Kidney (tissue), 14 donors: ENCODE measurements around the gene SNX2. TPM values are rescaled to one million over a fixed set of nuclear protein-coding genes. Genes with fewer than 3 reads are reported as not detected.

Experiments
- DNase-seq, 5 donors: peaks; one replicate each; pipeline ENCODE4 v3.0.0-alpha.2; 2013 to 2020
- FAIRE-seq: peaks from 2 replicates; lab custom pipeline; 2012; peaks lifted over from hg19 to GRCh38; lab: Jason Lieb, UNC
- H3K27ac ChIP-seq, 2 donors: one replicate each; pipeline ENCODE4 v1.7.0; 2013; ENCODE audit warnings: low read depth in 2 of 2, low read length in 2 of 2, inconsistent platforms in 1 of 2
- H3K27me3 ChIP-seq: one replicate; pipeline ENCODE4 v1.7.1; 2013; ENCODE audit warnings: low read length, inconsistent platforms; ENCODE audit not compliant: control insufficient read depth, insufficient read depth
- H3K36me3 ChIP-seq, 3 donors: one replicate each; pipeline versions ENCODE4 v1.7.0 to v1.7.1; 2013; ENCODE audit warnings: low read length in 3 of 3, control low read depth in 1 of 3, inconsistent platforms in 1 of 3; ENCODE audit not compliant: insufficient read depth in 3 of 3, control insufficient read depth in 2 of 3
- H3K4me1 ChIP-seq, 3 donors: one replicate each; pipeline versions ENCODE4 v1.7.0 to v1.7.1; 2013; ENCODE audit warnings: low read length in 3 of 3, inconsistent platforms in 1 of 3, low read depth in 1 of 3; ENCODE audit not compliant: control insufficient read depth in 2 of 3, insufficient read depth in 2 of 3
- H3K4me3 ChIP-seq, 3 donors: one replicate each; pipeline versions ENCODE4 v1.7.0 to v1.8.1; 2013; ENCODE audit warnings: low read length in 3 of 3, control low read depth in 1 of 3, inconsistent platforms in 1 of 3
- H3K9ac ChIP-seq, 3 donors: one replicate each; pipeline versions ENCODE4 v1.7.0 to v1.7.1; 2013; ENCODE audit warnings: low read length in 3 of 3, control low read depth in 1 of 3, inconsistent platforms in 1 of 3
- H3K9me3 ChIP-seq, 3 donors: one replicate each; pipeline versions ENCODE4 v1.7.0 to v1.7.1; 2013; ENCODE audit warnings: low read length in 3 of 3, control low read depth in 1 of 3, inconsistent platforms in 1 of 3; ENCODE audit not compliant: control insufficient read depth in 2 of 3, insufficient read depth in 1 of 3
- CTCF ChIP-seq: IDR thresholded peaks from 3 replicates; pipeline ENCODE4 v1.5.1; 2012; ENCODE audit warnings: mild to moderate bottlenecking, moderate library complexity, borderline replicate concordance; ENCODE audit not compliant: insufficient read depth; ENCODE audit errors: extremely low read depth
- intact Hi-C: fragments of 100-400 bp; cut with DNase I; formaldehyde crosslinking; loops from one replicate; pipeline ENCODE4 v1.11.1; 2022
- polyA plus RNA-seq: library from polyadenylated mRNA; stranded (reverse); fragments of 350-450 nt; fragmentation: Illumina TruSeq; extraction: RNeasy Lipid Tissue Mini Kit (QIAGEN cat#74804); gene quantifications from one replicate; pipeline ENCODE4 v1.2.3, GENCODE V29; 2014; ENCODE audit warnings: low read depth, low replicate concordance; ENCODE audit not compliant: insufficient read depth
- total RNA-seq: library from RNA; stranded (reverse); fragmentation: NEBNext Ultra II Directional; extraction: Animal tissue kit (Norgen Biotek cat#: 25700); gene quantifications from one replicate; pipeline ENCODE4 v1.2.1, GENCODE V29; 2021
- donor health status: control.
- donor health status: control.
- donor health status: control.
- donor health status: control.
- donor health status: control.
- donor health status: DM: yes; HTN: yes; CAD: no.
- donor health status: Normal renal cell carcinoma (clear cell type).

The SNX2 gene
- total and polyA plus RNA-seq, 2 donors from 2014 or later = 75.8 to 81.3 TPM

GRCh38 chr5:122831984-122832383 is 57.1 kb downstream of the SNX2 start:
- intact Hi-C loops = no loop called here
- H3K9me3 ChIP-seq = no peaks in the 10 kb centered on the region
- no peak overlapping the region for H3K9ac ChIP-seq
- H3K27me3 ChIP-seq = no peaks in the 10 kb centered on the region
- DNase-seq (no peak), FAIRE-seq (no peak)
- no peaks in the 10 kb centered on the region for H3K4me1 ChIP-seq
- peaks cover 0 to 15% (median 0%) of the 10 kb centered on the region in 3 donors for H3K36me3 ChIP-seq
- no peak overlapping the region for H3K4me3 ChIP-seq
- TF ChIP-seq CTCF = no peak
- H3K27ac ChIP-seq = no peak overlapping the region

DNA sequence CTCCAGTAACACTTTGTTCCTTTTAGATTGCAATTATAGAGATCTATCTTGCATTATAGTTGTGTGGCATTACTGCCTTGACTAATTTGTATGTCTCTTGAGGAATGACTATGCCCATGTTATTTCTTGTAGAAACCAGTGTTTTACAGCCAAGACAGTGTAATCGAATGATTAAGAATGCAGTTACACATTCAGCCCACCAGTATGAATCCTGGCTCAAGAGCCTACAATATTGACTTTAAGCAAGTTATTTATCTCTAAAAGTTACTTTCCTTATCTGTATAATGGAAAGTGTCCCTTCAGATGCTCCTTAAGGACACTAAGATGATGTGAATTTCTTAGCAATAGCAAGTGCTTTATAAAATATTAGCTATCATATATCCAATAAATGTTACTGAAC is 60.8 kb downstream of the SNX2 start:
- H3K9me3 ChIP-seq = no peaks in the 10 kb centered on the region
- no peak for FAIRE-seq
- no peak overlapping the region for H3K9ac ChIP-seq
- no peak for TF ChIP-seq CTCF
- H3K4me3 ChIP-seq = no peak overlapping the region
- H3K4me1 ChIP-seq = no peaks in the 10 kb centered on the region
- H3K27me3 ChIP-seq = no peaks in the 10 kb centered on the region
- no peak for DNase-seq
- no peak overlapping the region for H3K27ac ChIP-seq
- no peaks in the 10 kb centered on the region for H3K36me3 ChIP-seq
- intact Hi-C loops = no loop called here

- H3K36me3 ChIP-seq = no peaks in the 10 kb centered on the region
- no peaks in the 10 kb centered on the region for H3K4me1 ChIP-seq
- intact Hi-C loops = no loop called here
- FAIRE-seq = no peak
- H3K27ac ChIP-seq = no peak overlapping the region
- H3K9me3 ChIP-seq = no peaks in the 10 kb centered on the region
- TF ChIP-seq CTCF = no peak
- no peak for DNase-seq
- H3K4me3 ChIP-seq = no peak overlapping the region
- H3K9ac ChIP-seq = no peak overlapping the region
- no peaks in the 10 kb centered on the region for H3K27me3 ChIP-seq
These were observed 62.1 kb downstream of the SNX2 start for GRCh38 chr5:122836947-122837346.

GRCh38 chr5:122839731-122840130 is 64.9 kb downstream of the SNX2 start:
- TF ChIP-seq CTCF = no peak
- intact Hi-C loops = no loop called here
- Histone ChIP-seq H3K4me1 (peaks cover 0 to 3% (median 0%) of the 10 kb centered on the region in 3 donors), H3K36me3 (no peaks in the 10 kb centered on the region), H3K9ac (no peak overlapping the region), H3K4me3 (no peak overlapping the region), H3K27me3 (no peaks in the 10 kb centered on the region), H3K27ac (no peak overlapping the region), H3K9me3 (no peaks in the 10 kb centered on the region)
- FAIRE-seq (no peak), DNase-seq (no peak)
